Neural cell (in vitro differentiated cells): Measurements from ENCODE around the gene HLA-DMA.

ENCODE experiments used
- CTCF ChIP-seq: fragments of 450-650 bp; IDR thresholded peaks from 2 replicates; pipeline ENCODE4 v1.5.1; 2014; ENCODE audit warnings: antibody characterized with exemption, mild to moderate bottlenecking, moderate library complexity; ENCODE audit not compliant: poor library complexity, severe bottlenecking
- EP300 ChIP-seq: fragments of 450-650 bp; conservative IDR thresholded peaks from 2 replicates; pipeline ENCODE4 v1.6.1; 2014; ENCODE audit warnings: antibody characterized with exemption, mild to moderate bottlenecking, moderate library complexity; ENCODE audit not compliant: poor library complexity, severe bottlenecking
- EZH2 ChIP-seq: fragments of 200-600, 300-800 bp; shearing (Covaris generic), sonication (generic); IDR thresholded peaks from 2 replicates; pipeline ENCODE4 v1.6.1; 2014; ENCODE audit warnings: antibody characterized with exemption, low read length, borderline replicate concordance, mild to moderate bottlenecking; ENCODE audit not compliant: insufficient read depth, poor library complexity, severe bottlenecking
- POLR2AphosphoS5 ChIP-seq: IDR thresholded peaks from 2 replicates; pipeline ENCODE4 v1.6.1; 2012
- RAD21 ChIP-seq: fragments of 450-650 bp; conservative IDR thresholded peaks from 2 replicates; pipeline ENCODE4 v1.6.1; 2014; ENCODE audit warnings: antibody characterized with exemption, mild to moderate bottlenecking, moderate library complexity
- REST ChIP-seq: IDR thresholded peaks from 2 replicates; pipeline ENCODE4 v1.6.1; 2012; ENCODE audit warnings: borderline replicate concordance
- TAF1 ChIP-seq: IDR thresholded peaks from 2 replicates; pipeline ENCODE4 v1.6.1; 2012; ENCODE audit warnings: low read depth

- no peak for TF ChIP-seq CTCF
- TF ChIP-seq EP300: no peak
- no peak for TF ChIP-seq POLR2AphosphoS5
- no peak for TF ChIP-seq TAF1
- TF ChIP-seq EZH2: no peak
- TF ChIP-seq REST: no peak
- TF ChIP-seq RAD21: no peak
These were observed 20.5 kb upstream of the HLA-DMA start for GRCh38 chr6:32973144-32974015.
